ENCODE measurements around the gene SLC8A3.

DNA sequence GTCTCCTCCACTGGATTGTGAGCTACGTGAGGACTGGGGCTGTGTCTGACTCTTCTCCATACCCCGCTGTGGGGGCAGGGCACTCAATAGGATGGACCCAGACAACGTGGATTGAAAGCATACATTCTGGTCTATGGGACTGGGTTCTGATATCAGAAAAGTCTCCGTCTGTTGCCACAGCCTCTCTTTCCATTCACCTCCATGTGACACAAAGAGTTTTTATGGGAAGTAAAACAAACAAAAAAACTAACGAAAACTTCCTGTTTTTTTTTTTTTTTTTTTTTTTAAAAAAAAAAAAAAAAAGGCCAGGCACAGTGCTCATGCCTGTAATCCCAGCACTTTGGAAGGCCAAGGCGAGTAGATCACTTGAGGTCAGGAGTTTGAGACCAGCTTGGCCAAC is 44.7 kb downstream of the SLC8A3 start:
- TF ChIP-seq CTCF (conservative IDR thresholded peaks at IDR 0.05; ENCODE audit: low read length) (no peak), EZH2phosphoT487 (IDR thresholded peaks at IDR 0.05; ENCODE audit: borderline replicate concordance, low read depth, low read length) (no peak)
